ENCODE data around the gene PIWIL1.

DNA sequence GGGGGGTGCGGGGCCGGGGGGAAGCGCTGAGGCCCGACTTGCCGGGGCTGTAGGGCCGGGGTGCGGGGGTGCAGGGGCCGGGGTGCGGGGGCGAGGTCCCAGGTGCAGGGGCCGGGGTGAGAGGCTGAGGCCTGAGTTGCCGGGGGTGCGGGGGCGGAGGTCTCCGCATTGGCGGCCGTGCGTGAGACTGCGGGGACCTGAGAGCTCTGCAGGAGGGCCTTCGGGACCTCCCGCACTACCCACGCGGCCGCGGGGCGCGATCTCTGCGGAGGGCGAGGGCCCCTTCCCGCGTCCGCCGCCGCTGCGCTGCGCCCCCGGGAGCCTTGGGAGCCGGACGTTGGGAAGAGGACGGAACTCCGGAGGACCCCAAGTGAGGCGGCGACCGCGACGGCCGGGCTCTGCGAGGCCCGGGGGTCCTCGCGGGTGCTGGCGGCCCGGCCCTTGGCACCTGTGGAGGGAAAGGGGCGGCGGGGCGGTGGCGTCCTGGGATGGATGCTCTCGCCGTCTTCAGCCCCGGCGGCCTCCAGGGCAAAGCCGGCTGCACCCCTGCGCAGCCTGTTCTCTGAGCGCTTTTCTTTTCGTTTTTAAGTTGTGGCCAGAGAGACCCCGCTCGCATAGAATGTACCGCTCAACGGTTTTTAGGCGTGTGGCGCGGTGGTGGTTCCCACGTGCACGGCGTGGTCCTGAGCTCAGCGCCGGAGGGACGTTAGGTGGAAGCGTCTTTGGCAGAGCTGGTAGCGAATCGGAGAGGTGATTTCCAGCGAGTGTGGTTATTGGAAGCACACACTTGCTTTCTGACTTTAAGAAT, 1.3 kb downstream of the PIWIL1 start:
- TF ChIP-seq, protein P1, sequence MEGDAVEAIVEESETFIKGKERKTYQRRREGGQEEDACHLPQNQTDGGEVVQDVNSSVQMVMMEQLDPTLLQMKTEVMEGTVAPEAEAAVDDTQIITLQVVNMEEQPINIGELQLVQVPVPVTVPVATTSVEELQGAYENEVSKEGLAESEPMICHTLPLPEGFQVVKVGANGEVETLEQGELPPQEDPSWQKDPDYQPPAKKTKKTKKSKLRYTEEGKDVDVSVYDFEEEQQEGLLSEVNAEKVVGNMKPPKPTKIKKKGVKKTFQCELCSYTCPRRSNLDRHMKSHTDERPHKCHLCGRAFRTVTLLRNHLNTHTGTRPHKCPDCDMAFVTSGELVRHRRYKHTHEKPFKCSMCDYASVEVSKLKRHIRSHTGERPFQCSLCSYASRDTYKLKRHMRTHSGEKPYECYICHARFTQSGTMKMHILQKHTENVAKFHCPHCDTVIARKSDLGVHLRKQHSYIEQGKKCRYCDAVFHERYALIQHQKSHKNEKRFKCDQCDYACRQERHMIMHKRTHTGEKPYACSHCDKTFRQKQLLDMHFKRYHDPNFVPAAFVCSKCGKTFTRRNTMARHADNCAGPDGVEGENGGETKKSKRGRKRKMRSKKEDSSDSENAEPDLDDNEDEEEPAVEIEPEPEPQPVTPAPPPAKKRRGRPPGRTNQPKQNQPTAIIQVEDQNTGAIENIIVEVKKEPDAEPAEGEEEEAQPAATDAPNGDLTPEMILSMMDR (conservative IDR thresholded peaks at IDR 0.05), result no peak
- TF ChIP-seq EZH2 (IDR thresholded peaks at IDR 0.05; ENCODE audit: low read depth), result no peak
